GM19238 (cell line): ENCODE data around the gene PRSS36.
"Not testable (repeated sequence)": the region's sequence is repeated elsewhere in the genome, so short reads cannot be mapped to it uniquely, and the experiment has no call there.

Source experiments
- DNase-seq: peaks from one replicate; pipeline ENCODE4 v3.0.0; 2011; ENCODE audit warnings: low spot score; ENCODE audit not compliant: insufficient read length

Gene PRSS36

DNA sequence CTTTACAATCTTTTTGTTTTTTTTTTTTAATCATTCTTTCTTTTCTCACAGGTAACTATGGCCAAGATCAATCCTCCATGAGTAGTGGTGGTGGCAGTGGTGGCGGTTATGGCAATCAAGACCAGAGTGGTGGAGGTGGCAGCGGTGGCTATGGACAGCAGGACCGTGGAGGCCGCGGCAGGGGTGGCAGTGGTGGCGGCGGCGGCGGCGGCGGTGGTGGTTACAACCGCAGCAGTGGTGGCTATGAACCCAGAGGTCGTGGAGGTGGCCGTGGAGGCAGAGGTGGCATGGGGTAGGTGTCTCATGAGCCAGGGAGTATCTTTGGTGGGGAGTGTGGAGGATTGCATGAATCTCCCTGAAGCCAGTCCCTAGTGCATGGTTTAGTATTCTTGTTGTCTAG lies 35.0 kb upstream of the PRSS36 start:
- no peak for DNase-seq

DNA sequence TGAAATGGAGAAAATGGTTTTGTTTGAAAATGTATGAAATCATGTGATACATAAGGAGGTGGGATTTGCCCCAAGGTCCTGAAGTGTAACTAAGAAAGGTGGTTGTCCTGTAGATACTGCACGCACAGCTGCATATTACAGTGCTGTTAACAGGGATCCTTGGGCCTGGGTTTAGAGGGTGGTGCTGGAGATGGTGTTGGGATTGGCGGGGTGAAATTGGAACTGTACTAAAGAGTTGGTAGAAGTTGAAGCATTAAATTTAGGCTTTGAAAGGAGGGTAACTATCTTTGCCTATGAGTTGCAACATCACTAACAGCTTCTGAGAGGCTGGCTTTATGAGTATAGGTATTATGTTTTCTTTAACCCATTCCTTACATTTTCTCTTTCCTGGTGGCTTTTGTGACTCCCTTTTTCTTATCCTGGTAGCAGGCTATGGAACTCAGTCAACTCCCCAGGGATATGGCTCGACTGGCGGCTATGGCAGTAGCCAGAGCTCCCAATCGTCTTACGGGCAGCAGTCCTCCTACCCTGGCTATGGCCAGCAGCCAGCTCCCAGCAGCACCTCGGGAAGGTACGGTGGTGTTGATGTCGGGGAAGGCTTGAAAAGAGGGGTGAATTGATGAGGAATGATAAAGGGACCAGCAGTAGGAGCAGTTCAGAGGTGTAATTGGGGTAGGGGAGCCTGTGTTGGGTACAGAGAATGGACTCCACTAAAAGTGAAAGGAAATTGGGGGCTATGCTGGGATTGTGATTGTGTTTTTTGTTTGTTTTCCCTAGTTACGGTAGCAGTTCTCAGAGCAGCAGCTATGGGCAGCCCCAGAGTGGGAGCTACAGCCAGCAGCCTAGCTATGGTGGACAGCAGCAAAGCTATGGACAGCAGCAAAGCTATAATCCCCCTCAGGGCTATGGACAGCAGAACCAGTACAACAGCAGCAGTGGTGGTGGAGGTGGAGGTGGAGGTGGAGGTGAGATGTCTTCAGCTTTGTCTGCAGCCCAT lies 33.9 kb upstream of the PRSS36 start:
- no peak for DNase-seq

DNA sequence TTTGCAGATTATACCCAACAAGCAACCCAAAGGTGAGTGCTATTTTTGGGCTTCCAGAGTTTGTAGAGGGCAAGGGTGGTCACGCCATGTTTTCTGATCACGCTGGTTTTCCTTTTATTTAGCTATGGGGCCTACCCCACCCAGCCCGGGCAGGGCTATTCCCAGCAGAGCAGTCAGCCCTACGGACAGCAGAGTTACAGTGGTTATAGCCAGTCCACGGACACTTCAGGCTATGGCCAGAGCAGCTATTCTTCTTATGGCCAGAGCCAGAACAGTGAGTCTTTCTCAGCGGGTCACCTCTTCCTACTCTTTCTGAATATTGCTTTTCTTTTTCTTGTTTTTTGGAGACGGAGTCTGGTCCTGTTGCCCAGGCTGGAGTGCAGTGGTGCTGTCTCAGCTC lies 32.5 kb upstream of the PRSS36 start:
- no peak for DNase-seq

DNA sequence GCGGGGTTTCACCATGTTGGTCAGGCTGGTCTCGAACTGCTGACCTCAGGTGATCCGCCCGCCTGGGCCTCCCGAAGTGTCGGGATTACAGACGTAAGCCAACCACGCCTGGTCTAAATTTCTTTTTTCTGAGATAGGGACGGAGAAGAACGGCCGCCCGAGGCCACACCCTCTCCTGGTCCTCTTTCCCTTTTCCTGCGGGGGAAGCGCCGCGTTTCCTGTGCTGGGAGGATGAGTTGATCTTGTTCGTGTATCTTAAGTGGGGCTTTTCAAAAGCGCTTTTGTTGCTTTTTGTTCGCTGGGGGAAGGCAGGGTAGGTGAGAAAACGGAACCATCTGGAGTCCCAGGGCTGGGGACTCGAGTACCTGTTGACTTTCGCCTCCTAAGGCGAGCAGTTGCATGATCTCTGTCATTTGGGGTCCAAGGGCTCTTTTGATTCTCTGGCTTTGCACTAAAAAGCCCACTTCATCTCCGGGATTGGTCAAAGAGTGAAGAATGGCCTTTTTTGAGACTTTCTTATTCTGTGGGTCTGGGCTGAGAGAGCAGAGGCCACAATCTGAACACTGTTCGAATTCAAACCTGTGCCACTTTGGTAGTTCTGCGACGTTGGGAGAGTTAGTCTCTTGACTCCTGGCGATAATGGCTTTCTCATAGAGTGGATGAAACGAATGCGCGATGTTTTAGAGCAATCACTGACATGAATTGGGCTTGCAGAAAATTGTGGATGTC lies 31.4 kb upstream of the PRSS36 start:
- no peak for DNase-seq

DNA sequence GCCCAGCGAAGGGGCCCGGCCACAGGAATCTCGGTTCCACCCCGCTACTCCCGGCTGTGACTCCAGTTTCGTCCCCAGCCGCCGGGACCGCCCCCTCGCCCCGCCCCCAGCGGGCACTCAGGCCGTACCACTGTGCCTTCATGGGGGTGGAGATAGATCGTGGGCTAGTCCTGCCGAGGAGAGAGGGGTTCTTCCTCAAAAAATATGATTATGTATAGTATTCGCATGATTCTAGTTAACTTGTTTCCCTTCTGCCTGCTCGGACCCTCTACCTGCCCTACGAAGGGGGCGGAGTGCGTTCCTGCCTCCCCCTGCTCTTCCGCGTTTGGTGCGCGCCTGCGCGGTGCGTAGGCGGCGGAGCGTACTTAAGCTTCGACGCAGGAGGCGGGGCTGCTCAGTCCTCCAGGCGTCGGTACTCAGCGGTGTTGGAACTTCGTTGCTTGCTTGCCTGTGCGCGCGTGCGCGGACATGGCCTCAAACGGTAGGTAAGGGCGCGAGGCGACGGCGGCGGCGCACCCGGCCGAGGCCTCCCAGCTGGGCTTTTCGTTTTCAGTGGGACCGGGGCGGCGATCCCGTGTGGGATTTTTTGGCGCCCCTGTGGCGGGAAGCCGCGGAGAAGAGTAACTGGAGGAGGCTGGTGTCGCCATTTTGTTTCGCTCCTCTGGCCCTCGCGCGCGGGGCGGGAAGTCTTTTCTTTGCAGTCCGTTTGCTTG lies 30.0 kb upstream of the PRSS36 start, which contains the start of gene FUS:
FUS (plus strand) TSS at position 393 of the 713 bp plus-strand sequence; CDS start at position 469, 76 bp downstream.
- peak; percentile 87 for DNase-seq

DNA sequence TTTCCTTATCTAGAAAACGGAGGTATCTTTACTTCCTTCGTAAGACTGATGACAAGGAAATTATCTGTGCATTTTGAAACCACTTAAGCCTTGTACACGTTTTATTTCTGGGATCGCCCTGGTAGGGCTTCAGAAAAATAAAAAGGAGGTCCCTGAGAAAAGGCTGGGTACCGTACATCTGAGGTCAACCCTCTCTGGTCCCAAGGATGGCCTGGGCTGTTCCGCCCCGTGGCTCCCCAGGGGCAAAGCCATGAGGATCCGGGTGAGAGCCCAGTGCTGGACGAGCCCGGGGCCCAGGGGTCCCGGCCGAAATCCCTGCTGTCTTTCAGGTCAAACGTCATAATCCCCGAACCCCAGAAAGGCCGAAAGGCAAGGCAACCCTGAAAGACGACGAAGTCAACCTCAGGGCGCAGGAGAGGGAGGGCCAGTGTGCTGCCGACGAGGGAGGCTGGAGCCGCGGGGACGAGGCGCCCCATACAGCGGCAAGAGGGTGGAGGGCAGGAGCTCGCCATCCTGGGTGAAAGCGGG lies 29.4 kb upstream of the PRSS36 start:
- DNase-seq = no peak

DNA sequence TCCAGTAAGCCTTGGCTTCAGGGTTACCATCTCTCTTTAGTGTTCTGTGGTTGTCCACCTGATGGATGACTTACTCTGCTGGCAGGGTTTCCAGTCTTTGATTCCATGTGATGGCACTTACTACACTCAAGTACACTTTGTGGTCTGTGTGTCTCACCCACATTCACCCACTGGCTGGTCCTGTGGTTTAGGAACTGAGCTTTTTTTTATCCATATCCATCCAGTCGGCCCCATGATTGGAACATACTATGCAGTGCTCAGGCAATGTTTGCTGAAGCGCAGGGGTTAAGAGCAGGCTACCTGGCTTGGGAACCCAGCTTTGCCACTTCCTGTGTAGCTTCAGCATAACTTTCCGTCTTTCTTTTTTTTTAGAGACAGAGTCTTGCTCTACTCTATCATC lies 27.3 kb upstream of the PRSS36 start:
- no peak for DNase-seq

DNA sequence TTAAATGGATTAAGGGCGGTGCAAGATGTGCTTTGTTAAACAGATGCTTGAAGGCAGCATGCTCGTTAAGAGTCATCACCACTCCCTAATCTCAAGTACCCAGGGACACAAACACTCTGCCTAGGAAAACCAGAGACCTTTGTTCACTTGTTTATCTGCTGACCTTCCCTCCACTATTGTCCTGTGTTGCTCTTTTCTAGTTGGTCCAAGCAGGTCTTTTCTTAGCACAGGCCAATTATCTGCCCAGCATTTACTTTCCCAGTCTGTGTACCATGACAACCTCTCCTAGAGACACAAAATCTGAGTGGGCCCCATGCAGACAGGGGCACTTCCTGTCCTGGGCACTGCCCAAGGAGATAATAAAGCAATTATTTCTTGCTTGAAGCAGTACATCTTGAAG lies 20.2 kb upstream of the PRSS36 start:
- not testable (repeated sequence) for DNase-seq

DNA sequence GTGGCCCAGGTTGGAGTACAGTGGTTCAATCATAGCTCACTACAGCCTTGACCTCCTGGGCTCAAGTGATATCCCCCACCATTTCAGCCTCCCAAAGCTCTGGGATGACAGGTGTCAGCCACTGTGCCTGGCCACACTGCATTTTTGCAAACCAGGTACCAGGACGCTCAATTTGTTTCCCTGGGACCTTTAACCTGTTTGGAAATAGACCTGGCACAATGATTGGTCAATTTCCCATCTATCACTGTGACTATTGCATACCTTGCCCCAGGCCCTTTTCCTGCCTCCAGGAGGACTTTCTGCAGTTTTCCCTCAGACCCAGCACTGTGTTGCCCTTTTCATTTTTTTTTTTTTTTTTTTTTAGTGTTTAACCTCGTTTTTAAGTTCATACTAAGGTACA lies 19.0 kb upstream of the PRSS36 start:
- no peak for DNase-seq

DNA sequence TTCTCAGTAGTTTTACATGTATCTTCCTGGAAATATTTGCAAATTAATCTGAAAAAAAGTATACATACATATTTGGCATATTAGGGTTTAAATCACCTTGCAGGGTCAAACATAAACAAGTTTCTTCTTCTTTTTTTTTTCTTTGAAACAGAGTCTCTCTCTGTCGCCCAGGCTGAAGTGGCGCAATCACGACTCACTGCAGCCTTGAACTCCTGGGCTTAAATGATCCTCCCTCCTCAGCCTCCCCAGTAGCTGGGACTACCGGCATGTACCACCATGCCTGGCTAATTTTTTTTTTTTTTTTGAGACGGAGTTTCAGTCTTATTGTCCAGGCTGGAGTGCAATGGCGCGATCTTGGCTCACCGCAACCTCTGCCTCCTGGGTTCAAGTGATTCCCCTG lies 17.4 kb upstream of the PRSS36 start:
- no peak for DNase-seq

DNA sequence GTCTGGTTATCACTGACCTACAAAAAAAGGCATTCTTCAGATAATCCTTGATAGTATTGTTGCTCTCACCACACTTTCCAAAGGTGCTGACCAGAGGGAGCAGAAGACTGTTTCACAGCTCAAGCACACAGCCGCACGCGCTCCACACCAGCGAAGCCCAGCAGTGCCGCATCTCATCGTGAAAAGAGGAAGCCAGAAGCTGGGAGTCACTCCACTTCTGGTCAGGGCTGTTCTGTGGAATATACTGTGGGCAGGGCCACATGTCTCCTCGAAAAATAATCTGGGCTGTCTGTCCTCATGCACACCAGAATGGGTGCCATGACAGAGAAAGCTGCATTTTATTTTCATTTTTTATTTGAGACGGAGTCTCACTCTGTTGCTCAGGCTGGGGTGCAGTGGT lies 7.3 kb upstream of the PRSS36 start:
- no peak for DNase-seq

DNA sequence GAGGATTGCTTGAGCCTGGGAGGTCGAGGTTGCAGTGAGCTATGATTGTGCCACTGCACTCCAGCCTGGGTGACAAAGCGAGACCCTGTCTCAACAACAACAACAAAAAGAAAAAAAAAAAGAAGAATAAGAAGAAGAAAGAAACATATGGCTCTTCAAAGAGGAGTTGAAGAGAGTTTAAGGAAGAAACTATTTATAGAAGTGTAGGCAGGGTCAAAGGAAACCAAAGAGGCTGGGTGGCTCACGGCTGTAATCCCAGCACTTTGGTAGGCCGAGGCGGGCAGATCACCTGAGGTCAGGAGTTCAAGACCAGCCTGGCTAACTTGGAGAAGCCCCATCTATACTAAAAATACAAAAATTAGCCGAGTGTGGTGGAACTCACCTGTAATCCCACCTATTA lies 1.1 kb upstream of the PRSS36 start:
- DNase-seq = not testable (repeated sequence)

DNA sequence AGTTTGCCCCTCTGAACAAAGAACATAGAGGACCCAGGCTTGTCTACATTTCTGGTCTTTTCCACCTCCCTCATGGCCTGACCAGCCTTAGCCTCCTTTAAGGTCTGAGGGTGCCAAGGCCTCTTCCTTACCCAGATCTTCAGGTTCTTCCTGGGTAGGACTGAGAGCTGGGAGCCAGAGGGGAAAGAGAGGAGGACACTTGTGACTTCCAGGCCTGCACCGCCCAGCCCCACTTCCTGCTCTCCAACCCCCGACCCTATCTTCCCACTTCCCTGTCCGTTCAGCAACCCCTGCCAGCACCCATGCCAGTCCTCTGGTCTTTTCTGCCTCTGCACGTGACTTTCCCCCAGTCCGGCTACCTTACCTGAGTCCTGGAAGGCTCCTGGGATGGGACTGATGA lies 534 bp downstream of the PRSS36 start:
- no peak for DNase-seq

DNA sequence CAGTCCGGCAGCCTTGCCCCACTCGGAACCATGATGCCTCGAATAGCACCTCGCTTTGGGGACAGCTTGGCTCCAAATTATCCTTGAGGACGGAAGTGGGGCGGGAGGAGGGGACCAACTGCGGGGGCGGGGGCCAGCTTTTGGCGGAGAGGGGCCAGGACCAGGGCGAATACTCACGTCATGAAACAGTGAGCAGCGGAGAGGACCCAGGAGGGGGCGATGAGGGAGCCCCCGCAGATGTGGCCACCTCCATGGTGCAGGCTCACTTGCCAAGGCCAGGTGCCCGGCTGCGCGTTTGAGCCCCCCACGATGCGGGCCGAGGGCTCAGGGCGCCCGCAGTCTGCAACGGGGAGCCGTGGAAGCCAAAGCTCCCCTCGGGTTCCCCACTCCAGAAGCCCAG lies 970 bp downstream of the PRSS36 start:
- DNase-seq = no peak

DNA sequence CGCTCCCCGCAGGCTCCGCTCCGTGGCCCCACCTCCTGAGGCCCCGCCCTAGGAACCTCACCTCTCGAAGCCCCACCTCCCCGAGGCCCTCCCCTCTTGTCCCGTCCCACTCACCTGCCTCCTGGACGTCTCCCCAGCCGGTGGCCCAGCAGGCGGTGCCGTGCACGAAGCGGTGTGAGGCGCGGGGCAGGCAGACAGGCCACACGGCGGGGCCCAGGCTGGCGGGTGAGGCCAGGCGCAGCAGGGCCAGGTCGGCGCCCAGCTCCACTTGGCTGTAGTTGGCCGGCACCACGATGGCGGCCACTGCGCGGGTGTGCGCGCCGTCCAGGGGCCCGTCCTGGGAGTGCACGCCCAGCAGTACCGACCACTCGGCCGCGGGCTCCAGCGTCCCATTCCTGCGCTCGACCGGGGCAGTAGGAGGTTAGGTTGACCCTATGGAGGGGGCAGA lies 1.6 kb downstream of the PRSS36 start:
- no peak for DNase-seq

DNA sequence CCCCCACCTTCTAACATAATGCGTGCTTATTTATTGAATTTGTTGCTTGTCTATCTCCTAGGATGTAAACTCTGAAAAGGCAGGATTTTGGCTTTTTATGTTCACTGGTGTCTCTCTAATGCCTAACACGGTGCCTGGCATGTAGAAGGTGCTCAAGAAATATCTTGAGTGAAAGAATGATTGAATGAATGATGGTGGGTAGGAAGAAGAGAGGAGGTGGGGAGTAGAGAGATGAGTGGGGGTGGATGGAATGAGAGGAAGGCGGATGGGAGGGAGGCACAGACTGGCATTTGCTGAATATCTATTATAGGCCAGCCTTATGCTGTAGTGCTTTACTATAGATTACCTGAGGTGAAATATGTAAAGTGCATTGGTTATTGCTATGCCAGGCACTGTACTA lies 2.3 kb downstream of the PRSS36 start:
- no peak for DNase-seq

DNA sequence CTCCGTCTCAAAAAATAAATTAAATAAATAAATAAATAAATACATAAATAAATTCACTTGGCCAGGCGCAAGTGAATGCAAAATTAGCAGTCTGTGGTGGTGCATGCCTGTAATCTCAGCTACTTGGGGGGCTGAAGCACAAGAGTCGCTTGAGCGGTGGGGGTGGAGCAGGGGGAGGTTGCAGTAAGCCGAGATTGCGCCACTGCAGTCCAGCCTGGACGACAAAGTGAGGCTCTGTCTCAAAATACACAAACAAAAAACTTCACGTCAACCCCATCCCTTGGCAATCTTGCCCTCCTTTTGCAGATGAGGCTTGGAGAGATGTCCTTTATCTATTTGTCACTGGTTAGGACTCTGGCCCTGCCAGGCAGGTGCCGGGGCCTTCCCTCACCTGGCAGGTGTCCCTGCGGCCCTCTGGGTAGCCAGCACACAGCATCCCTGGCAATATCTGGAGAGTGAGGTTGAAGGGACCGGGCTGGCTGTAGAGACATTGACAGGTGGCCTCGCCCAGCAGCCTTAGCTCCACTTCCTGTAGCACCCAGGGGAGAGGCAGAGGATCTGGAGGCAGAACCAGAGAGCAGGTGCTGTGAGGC lies 4.4 kb downstream of the PRSS36 start:
- no peak for DNase-seq

DNA sequence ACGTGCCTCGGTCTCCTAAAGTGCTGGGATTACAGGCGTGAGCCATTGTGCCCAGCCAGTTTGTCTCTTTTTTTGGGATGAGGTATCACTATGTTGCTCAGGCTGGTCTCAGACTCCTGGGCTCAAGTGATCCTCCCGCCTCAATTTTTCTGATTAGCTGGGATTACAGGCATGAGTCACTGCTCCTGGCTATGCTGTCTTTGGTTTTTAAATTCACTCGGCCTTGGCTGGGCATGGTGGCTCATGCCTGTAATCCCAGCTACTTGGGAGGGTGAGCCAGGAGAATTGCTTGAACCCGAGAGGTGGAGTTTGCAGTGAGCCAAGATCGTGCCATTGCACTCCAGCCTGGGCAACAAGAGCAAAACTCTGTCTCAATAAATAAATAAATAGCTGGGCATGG lies 5.4 kb downstream of the PRSS36 start:
- not testable (repeated sequence) for DNase-seq

DNA sequence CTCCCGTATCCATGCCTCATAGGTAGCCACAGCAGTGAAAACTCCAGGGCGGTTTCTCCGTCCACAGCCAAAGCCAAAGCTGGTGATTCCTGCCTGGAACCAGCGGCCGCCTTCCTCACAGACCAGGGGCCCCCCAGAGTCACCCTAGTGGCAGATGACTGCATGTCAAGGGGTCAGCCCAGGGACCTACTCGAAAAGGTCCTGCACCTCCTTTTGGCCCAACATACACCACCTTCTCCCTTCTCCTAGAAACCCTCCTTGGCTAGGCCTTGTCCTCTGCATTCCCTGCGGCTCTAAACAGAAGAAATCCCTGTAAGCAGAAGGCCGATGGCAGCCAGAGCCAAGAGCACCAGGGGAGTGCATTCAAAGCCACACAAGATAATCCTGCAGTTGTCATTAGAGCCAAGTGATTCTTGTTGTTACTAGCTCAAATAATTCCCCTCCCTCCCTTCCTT lies 6.1 kb downstream of the PRSS36 start:
- no peak for DNase-seq

DNA sequence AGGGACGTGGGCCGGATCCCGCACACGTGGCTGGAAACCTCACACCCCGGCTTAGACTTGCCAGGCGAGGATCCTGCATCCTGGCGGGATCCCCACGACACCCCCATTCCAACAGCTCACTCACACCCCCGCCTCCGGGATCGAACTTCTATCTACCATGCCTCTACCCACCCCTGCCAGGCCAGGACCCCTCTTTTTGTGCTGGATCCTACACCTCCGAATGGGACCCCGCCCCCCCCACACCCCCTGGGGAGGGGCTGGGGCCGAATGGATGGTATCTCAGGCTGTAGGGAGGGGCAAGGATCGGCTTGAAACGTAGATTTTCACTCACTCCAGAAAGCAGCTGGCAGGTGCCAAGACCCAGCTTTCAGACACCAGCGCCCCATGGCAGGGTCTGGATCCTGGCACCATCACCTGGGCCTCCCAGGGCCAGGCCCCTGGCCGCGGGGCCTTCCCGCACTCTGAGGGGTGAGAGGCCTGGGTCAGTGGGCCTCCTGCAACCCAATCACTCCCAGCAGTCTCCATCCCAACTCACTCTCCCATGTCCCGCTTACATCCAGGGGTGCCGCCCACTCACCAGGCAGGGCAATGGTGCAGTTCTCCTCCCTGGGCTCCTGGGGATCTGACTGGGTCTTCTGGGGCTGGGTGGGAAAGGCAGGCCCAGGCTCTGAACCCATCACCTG lies 6.7 kb downstream of the PRSS36 start:
- no peak for DNase-seq
